Activated CD4-positive, alpha-beta T cell treated with anti-CD3 and anti-CD28 coated beads for 1 hour (primary cell): ENCODE measurements around the gene INTS12.

Experiments
- DNase-seq: peaks from one replicate; pipeline ENCODE4 v3.0.0-alpha.2; 2020

INTS12 gene

GRCh38 chr4:105677709-105678108, 30.8 kb downstream of the INTS12 start:
- DNase-seq = no peak

- DNase-seq = no peak
These were observed 34.5 kb downstream of the INTS12 start for GRCh38 chr4:105674011-105674410.

- DNase-seq = no peak
These were observed 37.2 kb downstream of the INTS12 start for GRCh38 chr4:105671301-105671700.

GRCh38 chr4:105670684-105671083, 37.8 kb downstream of the INTS12 start:
- no peak for DNase-seq

GRCh38 chr4:105666693-105667092, 41.8 kb downstream of the INTS12 start:
- no peak for DNase-seq

GRCh38 chr4:105662935-105663675, 45.4 kb downstream of the INTS12 start:
- DNase-seq = no peak

GRCh38 chr4:105661028-105661427, 47.5 kb downstream of the INTS12 start:
- no peak for DNase-seq

- DNase-seq = no peak
These were observed 49.3 kb downstream of the INTS12 start for GRCh38 chr4:105659190-105659589.

- no peak for DNase-seq
These were observed 51.2 kb downstream of the INTS12 start for GRCh38 chr4:105657117-105657765.

- DNase-seq = no peak
These were observed 56.1 kb downstream of the INTS12 start for GRCh38 chr4:105652286-105652888.

GRCh38 chr4:105651884-105652283, 56.6 kb downstream of the INTS12 start:
- no peak for DNase-seq

GRCh38 chr4:105650190-105650589, 58.3 kb downstream of the INTS12 start:
- DNase-seq = no peak

- DNase-seq = no peak
These were observed 63.0 kb downstream of the INTS12 start for GRCh38 chr4:105645440-105645839.

- DNase-seq = no peak
These were observed 64.2 kb downstream of the INTS12 start for GRCh38 chr4:105644257-105644656.

GRCh38 chr4:105641845-105642244, 66.6 kb downstream of the INTS12 start:
- no peak for DNase-seq

GRCh38 chr4:105637408-105638176, 70.9 kb downstream of the INTS12 start:
- DNase-seq = no peak

GRCh38 chr4:105634402-105635080, 73.9 kb downstream of the INTS12 start:
- DNase-seq = no peak

GRCh38 chr4:105633241-105633640, 75.2 kb downstream of the INTS12 start:
- DNase-seq = no peak
